ENCODE measurements around the gene DMRT3.

- TF ChIP-seq POLR2AphosphoS5 (IDR thresholded peaks at IDR 0.05; ENCODE audit: low read depth), result no peak
- TF ChIP-seq, protein P1, sequence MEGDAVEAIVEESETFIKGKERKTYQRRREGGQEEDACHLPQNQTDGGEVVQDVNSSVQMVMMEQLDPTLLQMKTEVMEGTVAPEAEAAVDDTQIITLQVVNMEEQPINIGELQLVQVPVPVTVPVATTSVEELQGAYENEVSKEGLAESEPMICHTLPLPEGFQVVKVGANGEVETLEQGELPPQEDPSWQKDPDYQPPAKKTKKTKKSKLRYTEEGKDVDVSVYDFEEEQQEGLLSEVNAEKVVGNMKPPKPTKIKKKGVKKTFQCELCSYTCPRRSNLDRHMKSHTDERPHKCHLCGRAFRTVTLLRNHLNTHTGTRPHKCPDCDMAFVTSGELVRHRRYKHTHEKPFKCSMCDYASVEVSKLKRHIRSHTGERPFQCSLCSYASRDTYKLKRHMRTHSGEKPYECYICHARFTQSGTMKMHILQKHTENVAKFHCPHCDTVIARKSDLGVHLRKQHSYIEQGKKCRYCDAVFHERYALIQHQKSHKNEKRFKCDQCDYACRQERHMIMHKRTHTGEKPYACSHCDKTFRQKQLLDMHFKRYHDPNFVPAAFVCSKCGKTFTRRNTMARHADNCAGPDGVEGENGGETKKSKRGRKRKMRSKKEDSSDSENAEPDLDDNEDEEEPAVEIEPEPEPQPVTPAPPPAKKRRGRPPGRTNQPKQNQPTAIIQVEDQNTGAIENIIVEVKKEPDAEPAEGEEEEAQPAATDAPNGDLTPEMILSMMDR (IDR thresholded peaks at IDR 0.05; ENCODE audit: insufficient read depth, low read length), result no peak
- TF ChIP-seq SPI1 (IDR thresholded peaks at IDR 0.05; ENCODE audit: borderline replicate concordance, low read depth), result no peak
These were observed 8.4 kb upstream of the DMRT3 start for GRCh38 chr9:967903-968641.
